ENCODE measurements around the gene FAM163B. TPM values are rescaled to one million over a fixed set of nuclear protein-coding genes. Genes with fewer than 3 reads are reported as not detected.

The FAM163B gene
- total RNA-seq, 1 donor from 2014 or later, result 6.3 TPM

DNA sequence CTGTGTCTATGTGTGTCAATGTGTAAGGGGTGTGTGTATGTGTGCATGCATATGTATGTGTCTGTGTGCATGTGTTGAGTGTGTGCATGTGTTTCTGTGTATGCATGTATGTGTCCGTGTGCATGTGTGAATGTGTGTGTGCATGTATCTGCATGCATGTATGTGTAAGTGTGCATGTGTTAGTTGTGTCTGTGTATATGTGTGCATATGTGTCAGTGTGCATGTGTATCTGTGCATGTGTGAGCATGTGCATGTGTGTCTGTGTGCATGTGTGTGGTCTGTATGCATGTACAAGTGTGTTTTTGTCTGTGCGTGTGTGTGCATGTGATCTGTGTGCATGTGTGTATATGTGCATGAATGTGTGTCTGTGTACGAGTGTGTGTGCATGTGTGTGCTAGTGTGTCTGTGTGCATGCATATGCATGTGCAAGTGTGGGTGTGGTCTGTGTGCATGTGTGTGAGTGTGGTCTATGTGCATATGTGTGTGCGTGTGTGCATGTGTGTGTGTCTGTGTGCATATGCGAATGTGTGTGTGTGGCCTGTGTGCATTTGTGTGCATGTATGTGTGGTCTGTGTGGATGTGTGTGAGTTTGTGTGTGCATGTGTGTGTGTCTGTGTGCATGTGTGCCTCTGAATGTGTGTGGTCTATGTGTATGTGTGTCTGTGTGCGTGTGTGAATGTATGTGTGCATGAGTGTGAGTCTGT, 9.6 kb downstream of the FAM163B start:
- no peak for DNase-seq (ENCODE audit: low spot score)

DNA sequence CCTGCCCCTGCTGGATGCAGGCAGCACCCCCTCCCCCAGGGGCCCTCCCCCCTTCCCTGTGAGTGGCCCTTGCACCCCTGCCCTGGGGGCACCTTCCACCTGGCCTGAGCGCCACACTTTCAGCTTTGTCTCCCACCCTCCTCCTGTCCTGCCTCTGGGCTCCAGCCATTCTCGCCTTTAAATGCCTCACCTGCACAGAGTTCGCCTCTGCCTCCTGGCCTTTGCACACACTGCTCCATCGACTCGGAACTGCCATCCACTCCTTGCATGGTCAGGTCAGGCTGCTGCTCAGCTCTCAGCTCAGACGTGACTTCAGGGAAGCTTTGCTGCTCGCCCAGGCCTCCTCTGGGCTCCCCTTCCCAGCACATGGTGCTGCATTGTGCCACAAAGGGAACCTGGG, 10.2 kb downstream of the FAM163B start:
- DNase-seq (ENCODE audit: low spot score), result no peak

DNA sequence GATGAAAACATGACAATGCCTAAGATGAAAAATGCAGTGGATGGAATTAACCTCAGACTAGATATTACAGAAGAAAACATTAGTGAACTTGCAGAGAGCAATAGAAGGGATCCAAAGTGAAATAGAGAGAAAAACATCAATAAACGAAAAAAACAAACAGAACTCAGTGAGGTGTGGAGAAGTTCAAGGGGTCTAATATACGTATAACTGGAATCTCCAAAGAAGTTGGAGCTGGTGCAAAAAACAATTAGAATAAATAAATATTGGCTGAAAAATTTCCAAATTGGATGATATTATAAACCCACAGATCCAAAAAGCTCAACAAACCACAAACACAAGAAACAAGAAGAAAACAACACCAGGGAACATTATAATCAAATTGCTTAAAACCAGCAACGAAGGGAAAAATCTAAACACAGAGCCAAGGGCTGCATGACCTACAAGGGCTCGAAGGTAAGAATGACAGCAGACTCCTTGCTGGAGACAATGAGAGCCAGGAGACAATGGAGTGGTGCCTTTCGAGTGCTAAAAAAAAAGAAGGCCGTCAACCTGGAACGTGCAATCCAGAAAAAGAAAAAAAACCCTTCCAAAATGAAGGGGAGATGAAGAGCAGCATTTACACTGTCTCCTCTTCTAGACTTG, 11.8 kb downstream of the FAM163B start:
- no peak for DNase-seq (ENCODE audit: low spot score)

DNA sequence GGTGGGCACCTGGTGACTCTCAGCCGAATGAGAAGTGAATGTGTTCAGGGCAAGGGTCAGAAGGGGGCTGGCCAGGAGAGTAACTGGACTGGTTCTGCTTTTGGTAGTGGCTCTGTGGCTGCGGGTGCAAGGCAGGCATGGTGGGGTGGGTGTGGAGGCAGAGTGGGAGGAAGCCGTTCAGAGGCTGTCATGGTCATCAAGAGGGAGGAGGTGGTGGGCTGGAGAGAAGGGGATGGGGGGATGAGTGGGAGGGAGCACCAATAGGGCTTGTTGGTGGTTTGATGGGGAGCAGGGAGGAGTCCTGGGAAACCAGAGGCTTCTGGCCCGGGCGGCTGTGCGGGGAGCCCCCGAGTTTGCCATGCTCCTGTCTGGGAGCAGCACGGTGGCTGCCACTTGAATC, 13.3 kb downstream of the FAM163B start:
- DNase-seq (ENCODE audit: low spot score), result no peak

DNA sequence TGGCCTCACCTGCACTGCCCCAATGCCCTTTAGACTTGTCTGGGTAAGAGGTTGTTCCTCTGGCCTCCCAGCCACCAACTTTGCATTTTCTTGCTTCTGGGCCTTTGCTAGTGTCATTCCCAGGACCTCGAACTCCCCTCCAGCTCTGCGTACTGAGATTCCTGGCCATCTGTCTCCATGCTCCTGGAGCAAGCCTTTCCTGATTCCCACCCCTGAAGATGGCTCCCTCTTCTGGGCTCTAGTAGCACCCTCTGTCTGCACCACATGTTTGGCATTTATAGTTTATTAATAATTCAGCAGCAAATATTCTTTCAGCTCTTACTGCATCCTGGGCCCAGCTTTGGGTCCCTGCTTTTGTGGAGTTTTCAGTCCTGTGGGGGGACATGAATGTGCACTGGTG, 14.9 kb downstream of the FAM163B start:
- no peak for DNase-seq (ENCODE audit: low spot score)

DNA sequence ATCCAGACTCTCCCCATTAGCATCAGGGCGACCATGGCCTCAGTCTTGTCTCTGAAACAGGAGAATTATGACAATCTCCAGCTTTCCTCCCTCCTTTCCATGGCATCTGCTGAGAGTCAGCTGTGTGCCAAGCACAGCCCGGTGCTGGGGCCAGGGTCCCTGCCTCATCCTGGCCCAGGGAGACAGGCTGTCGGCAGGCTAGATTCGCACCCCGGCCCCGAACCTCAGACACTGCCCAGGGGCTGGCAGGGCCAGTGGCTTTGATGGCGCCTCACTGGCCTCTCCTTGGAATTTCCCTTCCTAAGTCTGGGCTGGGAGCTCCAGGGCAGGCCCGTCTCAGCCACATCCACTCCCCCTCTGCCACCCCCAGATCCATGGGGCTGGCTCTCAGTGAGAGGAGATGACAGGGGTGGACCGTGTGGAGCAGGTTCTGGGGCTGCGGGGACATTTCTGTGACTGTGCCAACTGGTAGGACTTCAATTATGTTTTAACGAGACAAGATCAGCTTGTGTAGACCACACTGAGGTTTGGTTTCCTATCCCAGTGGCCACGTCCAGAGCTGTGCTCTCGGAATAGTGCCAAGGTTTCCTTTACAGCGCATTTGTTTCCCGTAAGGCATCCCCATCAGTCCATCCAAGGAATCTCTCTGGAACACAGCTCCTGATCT, 15.5 kb downstream of the FAM163B start:
- DNase-seq (ENCODE audit: low spot score), result no peak

DNA sequence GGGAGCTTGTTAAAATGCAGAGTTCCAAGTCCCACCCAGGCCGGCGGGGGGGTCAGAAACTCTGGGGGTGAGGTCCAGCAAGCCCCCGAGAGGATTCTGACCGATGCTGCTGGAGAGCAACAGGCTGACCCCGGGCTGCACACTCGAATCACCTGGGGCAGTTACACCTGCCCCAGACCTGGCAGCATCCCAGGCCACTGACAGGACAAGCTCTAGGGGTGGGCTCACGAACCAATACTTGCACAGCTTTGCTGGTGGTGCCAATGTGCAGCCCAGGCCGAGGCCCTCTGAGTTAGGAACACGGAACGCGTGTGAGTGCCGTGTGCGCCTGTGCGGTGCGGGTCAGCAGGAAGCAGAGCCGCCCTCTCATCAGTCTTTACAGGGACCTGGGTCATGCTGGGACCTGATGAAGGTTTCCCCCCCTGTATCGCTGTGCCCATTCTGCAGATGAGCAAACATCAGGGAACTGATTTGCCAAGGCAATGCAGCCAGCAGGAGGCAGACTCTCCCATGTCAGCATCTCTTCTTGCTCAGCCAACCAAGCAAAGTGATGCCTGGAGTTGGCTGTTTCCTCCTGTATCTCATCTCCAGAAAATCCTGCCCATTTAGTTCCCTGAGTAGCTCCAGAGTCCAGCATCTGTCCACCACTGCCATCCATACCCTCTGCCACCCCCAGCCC, 16.3 kb downstream of the FAM163B start:
- no peak for DNase-seq (ENCODE audit: low spot score)

DNA sequence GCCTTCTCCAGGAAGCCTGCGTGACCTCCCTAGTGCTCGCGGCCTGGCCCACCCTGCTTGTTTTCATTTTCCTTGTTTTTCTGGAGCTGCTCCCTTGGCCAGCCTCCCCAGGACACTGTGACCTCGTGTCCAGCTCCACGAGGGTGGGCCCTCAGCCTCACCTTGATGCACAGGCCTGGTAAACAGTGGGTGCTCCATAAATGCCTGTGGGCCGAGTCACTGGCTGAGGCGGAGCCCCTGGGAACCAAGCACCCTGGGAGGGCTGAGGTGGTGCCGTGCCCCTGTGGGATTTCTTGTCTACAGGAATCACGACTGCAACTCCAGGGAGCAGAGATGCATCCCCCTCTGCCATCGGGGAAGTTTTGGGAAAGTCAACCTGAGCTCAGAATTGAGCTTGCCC, 17.2 kb downstream of the FAM163B start:
- DNase-seq (ENCODE audit: low spot score), result no peak

DNA sequence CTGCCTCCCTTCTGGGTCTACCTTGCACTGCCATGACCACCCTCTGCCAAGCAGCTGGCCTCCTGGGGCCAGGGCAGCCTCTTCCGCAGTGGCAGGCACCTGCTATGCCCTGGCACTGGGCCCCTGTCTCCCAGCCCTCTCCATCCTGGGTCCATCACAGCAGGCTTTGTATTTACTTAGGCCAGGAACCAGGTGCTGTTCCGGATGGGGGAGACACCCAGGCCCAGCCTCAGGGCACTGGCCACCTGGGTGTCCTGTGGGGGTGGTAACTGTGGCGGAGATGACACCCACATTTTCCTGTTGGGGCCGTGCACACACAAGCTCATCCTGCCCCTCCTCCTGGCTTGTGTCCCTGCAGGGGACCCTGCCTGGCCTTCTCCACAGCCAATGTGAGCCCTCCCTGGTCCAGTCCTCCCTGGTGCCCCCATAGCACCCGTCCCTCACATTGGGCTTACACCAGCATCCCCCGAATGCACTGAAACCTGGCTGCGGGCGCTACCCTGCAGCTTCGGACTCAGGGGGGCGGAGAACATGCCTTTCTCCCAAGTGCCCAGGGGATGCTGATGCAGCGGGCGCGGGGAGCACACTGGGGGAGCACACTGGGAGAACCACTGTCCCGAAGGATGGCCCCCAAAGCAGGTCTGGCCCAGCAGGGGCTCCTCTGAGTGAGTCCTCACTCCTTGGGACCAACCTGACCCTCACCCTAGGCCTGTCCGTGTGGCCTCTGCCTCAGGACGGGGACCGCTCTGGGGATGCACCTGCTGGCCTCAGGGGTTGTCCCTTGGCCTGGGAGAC, 17.9 kb downstream of the FAM163B start:
- no peak for DNase-seq (ENCODE audit: low spot score)

DNA sequence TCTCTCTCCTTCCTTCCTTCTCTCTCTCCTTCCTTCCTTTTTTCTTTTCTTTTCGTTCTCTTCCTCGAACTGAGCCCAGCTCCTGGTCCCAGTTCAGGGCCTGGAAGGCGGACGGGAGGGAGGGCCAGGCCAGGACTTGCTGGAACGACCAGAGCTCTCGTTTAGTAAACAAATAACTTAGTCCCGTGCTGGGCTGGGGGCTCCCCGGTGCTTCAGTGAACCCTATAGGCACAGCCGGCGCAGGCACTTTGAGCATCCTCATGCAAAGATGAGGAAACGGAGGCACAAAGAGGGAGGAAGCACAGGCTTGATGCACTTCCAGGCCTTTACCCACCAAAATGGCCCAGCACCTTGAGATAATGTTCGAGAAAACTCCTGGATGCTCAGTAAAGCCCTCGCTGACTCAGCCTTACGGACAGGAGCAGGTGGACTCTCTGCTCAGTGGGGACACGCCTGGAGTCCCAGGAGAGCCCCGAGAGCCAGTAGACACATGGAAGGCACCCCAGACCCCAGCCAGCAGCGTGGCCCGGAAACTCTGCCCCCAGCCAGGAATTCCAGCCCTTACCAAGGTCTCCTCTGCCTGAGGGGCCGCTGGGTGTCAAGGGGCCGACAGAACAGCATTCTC, 18.8 kb downstream of the FAM163B start:
- DNase-seq (ENCODE audit: low spot score), result no peak

DNA sequence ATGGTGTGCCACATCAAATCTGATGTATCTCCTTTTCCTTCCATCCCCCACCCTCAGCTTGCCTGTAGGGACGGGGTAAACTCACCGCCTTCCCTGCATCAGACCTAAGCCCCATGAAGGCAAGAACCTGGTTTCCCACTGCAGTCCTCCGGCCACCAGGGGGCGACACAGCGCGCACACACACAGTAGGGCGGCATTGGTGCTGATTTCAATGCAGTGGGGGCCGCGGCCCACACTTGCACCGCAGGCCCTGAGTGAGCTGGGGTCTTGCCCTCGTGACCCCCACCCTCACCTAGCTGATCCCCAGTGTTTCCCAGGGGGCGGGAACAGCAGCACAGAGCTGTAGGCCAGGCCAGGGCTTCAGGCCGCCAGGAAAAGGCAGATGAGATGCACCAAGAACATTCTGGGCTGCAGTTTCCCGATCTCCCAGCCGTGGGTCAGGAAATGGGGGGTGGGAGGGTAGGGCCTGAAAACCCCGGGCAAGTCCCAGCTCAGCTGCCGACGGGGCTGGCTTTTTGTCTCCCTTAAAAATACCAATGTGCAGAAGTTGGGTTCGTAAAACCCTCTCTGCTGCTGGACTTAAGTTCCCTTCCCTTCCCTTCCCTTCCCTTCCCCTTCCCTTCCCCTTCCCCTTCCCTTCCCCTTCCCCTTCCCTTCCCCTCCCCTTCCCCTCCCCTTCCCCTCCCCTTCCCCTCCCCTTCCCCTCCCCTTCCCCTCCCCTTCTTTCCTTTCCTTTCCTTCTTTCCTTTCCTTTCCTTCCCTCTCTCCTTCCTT, 19.5 kb downstream of the FAM163B start:
- no peak for DNase-seq (ENCODE audit: low spot score)

DNA sequence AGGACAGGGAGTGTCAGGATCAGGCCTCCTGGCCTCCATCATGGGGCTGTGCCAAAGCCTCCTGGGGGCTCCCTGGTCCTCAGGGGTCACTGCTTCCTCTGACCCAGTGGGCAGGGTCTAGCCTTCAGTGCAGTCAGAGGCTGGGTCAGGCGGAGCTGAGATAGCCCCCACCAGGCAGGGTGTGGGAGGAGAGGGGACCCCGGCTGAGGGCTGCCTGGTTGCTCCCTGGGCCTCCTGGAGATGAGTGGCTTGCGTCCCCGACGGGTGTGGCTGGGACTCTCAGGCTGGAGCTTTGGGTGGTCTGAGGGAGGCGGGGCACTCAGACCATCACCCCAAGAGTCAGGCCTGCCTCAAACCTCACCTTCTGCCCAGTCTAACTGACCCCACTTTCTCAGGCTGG, 21.7 kb downstream of the FAM163B start:
- no peak for DNase-seq (ENCODE audit: low spot score)

DNA sequence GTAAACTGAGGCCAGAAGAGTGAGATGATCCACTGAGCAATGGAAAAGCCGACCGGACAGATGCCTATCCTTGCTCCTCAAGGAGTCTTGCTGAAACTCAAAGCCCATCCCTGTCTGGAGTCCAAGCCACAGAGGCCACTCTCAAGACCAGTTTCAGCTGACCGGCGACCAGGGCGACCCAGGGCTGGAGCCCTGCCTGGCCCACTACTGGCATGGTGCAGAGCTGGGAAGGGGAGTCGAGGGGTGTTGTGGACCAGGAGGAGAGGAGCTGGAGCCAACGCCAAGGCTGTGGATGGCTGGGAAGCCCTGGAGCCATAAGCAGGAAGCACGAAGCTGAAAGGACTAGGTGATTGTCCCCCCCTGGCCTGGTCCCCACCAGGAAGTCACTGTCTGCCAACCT, 22.1 kb downstream of the FAM163B start:
- DNase-seq (ENCODE audit: low spot score), result no peak

DNA sequence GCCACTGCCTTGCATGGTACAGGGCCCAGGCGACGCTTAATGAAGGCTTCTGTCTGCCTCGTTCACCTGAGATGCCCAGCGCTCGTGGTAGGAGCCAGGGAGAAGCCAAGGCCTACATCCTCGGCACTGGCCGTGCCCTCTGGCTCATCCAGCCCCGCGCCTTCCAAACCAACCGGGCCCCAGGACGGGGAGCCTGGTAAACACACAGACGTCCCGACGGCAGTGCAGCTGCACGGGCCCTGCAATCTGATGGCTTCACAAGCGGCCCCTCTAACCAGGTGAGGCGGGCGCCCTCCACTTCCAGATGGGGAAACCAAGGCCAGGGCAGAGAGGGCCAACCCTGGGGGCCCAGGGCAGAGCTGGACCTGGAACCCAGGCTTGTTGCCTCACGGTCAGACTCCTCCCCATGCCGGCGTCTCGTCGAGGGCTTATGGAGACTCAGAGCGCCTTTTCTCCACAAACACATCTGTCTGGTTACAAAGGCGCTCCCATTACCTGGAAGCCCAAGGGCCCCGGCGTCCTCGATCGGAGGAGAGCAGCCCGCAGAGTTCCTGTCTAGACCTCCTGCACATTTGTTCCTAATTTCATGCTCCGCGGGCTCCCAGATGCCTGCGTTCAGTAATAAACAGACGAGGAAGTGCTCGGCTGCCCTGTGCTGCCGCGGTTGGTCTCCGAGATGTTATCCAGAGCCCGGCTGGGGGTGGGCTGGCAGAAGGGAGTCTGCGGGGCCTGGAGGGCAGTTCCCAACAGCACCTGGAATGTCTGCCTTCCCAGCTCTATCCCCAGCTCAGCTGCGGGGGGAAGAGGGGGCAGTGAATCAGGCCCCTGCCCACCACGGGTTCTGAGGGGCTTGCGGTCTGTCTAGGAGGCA, 23.5 kb downstream of the FAM163B start:
- peak; percentile 65 for DNase-seq (ENCODE audit: low spot score)

DNA sequence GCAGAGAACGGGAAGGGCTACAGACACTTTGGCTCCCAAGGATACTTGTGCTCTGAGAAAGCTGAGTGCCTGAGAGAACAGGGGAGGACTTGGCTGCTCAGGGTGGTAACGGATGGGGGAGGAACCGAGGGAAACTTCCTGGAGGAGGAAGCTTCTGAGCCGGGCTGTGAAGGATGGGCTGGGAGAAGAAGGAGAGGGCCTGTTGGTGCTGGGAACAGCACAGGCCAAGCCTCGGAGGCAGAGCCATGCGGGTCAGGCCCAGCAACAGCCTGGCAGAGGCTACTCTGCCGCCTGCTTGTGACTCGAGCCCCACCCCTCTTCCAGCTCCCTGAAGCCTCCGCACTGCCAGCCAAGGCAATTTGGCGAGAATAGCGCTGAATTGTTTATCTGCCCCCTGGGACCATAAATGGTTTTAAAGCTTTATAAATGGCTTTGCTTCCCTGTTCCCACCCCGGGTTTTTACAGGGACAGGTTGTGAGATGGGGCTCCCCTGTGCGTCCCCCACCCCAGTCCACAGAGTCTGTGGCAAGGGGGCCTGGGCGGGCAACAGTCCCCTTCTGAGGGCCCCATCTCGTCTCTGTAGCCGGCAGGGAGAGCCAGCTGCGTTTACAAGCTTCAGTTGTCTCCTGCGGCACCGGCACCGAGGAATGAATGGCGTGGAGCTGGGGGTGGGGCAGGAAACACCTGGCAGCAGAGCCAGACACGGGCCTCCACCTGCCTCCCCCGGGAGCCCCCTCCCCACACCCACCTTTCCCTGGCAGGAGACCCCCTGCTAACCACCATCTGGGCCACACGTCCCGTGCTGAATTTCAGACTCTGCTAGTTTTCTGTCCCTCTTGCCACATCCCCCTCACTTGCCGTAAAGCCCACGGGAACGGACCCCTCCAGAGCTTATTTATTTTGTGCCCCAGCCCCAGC, 24.4 kb downstream of the FAM163B start:
- DNase-seq (ENCODE audit: low spot score), result peak; percentile 53

DNA sequence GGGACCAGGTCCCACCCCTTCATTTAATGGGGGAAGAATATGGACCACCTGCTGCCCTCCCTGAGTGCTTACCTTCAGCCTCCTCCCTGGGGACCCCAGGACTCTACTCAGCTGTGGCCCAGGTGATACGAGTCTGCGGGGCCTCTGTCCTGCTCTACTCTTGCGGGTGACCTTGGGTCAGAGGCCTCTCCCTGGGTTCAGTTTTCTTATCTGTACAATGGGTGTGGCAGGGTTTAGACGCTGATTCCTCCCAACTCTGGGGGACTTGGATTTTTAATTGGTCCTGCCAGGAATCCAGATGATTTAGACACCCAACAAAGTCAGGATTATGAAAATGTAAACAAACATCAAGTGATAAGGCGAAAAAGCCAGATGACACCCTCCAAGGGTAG, 25.0 kb downstream of the FAM163B start:
- no peak for DNase-seq (ENCODE audit: low spot score)

DNA sequence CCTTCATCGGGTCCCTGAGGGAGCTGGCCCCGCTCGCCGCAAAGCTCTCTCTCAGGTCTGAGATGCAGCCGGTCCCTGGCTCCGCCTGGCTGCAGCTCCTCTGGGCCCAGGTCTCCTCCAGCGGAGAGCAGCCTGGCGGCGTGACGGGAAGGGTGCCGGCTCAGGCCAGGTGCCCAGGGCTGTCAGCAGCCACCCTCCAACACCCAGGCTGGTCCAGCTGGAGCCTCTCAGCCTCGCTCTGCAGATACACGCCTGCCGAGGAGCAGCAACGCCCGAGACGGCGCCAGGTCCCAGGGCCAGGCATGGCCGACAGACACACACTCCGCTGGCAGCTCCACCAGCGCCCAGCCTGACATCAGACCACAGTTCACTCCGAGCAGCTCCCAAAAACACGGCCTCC, 25.6 kb downstream of the FAM163B start:
- no peak for DNase-seq (ENCODE audit: low spot score)

DNA sequence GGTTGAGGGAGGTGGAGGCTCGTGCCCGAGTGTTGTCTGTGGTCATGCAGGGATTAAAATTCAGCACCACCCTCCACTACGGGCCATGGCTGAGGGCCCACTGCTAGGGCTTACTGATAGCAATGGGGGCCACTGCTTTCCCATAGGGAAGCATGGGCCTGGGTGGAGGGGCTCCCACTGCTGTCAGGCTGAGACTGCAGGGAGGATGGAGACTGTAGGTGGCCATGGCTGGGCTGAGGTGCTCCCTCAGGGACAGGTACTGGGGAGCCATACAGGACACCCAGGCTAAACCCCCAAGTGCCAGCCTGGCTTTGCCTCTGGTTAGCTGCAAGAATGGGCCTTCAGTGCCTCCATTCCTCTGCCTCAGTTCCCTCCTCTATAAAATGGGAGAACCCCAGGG, 26.1 kb downstream of the FAM163B start:
- no peak for DNase-seq (ENCODE audit: low spot score)

Measured in umbilical cord (tissue), 2 donors.